Psoas muscle (tissue), 8 donors: ENCODE results near the gene NR6A1. TPM values are rescaled to one million over a fixed set of nuclear protein-coding genes. Genes with fewer than 3 reads are reported as not detected.

Source experiments
- ATAC-seq, 4 donors: fragments of 200-7000 bp; cut with Tn5 transposase; one replicate each; pipeline ENCODE4 v1.9.1; 2020; ENCODE audit warnings: moderate library complexity in 3 of 4, mild to moderate bottlenecking in 2 of 4
- DNase-seq, 2 donors: peaks; one replicate each; pipeline ENCODE4 v3.0.0-alpha.2; 2020
- H3K27ac ChIP-seq: fragments of 200-600 bp; one replicate; pipeline ENCODE4 v1.8.0; 2022
- H3K27me3 ChIP-seq, 3 donors: fragments of 200-600 bp in 1 of 3; one replicate each; pipeline versions ENCODE4 v1.6.1 to v1.8.0; 2013 to 2022; ENCODE audit warnings: low read length in 2 of 3, mild to moderate bottlenecking in 2 of 3, moderate library complexity in 1 of 3; ENCODE audit not compliant: insufficient read depth in 3 of 3
- H3K36me3 ChIP-seq, 2 donors: fragments of 200-600 bp in 1 of 2; one replicate each; pipeline versions ENCODE4 v1.6.1 to v1.8.0; 2013 to 2022; ENCODE audit warnings: low read depth in 1 of 2, mild to moderate bottlenecking in 1 of 2, moderate library complexity in 1 of 2; ENCODE audit not compliant: insufficient read depth in 1 of 2
- H3K4me1 ChIP-seq: fragments of 200-600 bp; one replicate; pipeline ENCODE4 v1.8.0; 2022
- H3K4me3 ChIP-seq: fragments of 200-600 bp; one replicate; pipeline ENCODE4 v1.8.0; 2022; ENCODE audit warnings: mild to moderate bottlenecking
- H3K9me3 ChIP-seq: fragments of 200-600 bp; one replicate; pipeline ENCODE4 v1.8.0; 2022
- CTCF ChIP-seq: fragments of 200-600 bp; IDR thresholded peaks from one replicate; pipeline ENCODE4 v1.8.0; 2022; ENCODE audit warnings: antibody characterized with exemption
- WGBS, 3 donors: extraction: QIAGEN DNeasy Blood & Tissue Kit; methylation state at CpG; one replicate each; pipeline versions ENCODE4 v1.1.6 to v1.1.7; 2013; 5-methylcytosine and 5-hydroxymethylcytosine counted together
- intact Hi-C, 2 donors: fragments of 100-400 bp; cut with DNase I; formaldehyde crosslinking; loops; one replicate each; pipeline versions ENCODE4 v1.11.0 to v1.14.2; 2022
- polyA plus RNA-seq, 3 donors: library from polyadenylated mRNA; stranded (reverse); fragments of 200-250 nt; gene quantifications; one replicate each; pipeline ENCODE4 v1.2.3, GENCODE V29; 2013
- total RNA-seq, 4 donors: library from RNA; stranded (reverse); fragmentation: NEBNext Ultra II Directional in 2 of 4; extraction: Animal tissue kit (Norgen Biotek cat#: 25700) in 2 of 4; gene quantifications; one replicate each; pipeline versions ENCODE4 v1.2.1 to v1.2.4, GENCODE V29; 2021 to 2023
- donor health status: healthy with polysubstance abuse.
- donor health status: DM: no; HTN: no; CAD: no; lungs with moderate emphysema.
- donor health status: Bipolar disorder and iron deficiency.
- donor health status: healthy.
- donor health status: DM: yes; HTN: yes; CAD: no.
- donor health status: DM: no; HTN: no; CAD: no.
- donor health status: DM: no; HTN: no; CAD: no.
- donor health status: DM: yes; HTN: yes; CAD: no.

NR6A1 gene
- total and polyA plus RNA-seq, 7 donors: 0.32 to 2.6 (median 0.70) TPM

- 53 to 78% (median 68%) methylated on average over 1 of the region's 1 CpG for WGBS, 3 donors
- peak overlapping the region; percentile 52 for H3K27ac ChIP-seq
- peak in 1 of 4 donors; percentile 2 for ATAC-seq
These were observed 118.9 kb downstream of the NR6A1 start for GRCh38 chr9:124652203-124652602.

GRCh38 chr9:124645274-124645673 is 125.8 kb downstream of the NR6A1 start:
- intact Hi-C loops: no loop called here

More at GRCh38 chr9:124652203-124652602, 118.9 kb downstream of the NR6A1 start:
- no peak for DNase-seq
- H3K9me3 ChIP-seq: no peaks in the 10 kb centered on the region
- no peak for TF ChIP-seq CTCF
- intact Hi-C loops: no loop called here
- H3K4me3 ChIP-seq: no peak overlapping the region
- peaks cover 35% of the 10 kb centered on the region for H3K4me1 ChIP-seq
- no peaks in the 10 kb centered on the region for H3K27me3 ChIP-seq
- H3K36me3 ChIP-seq: no peaks in the 10 kb centered on the region

GRCh38 chr9:124639637-124640036 is 131.5 kb downstream of the NR6A1 start:
- intact Hi-C loops: no loop called here
- Histone ChIP-seq H3K27me3 (no peaks in the 10 kb centered on the region), H3K4me3 (no peak overlapping the region), H3K9me3 (no peaks in the 10 kb centered on the region), H3K36me3 (no peaks in the 10 kb centered on the region), H3K27ac (no peak overlapping the region), H3K4me1 (no peaks in the 10 kb centered on the region)
- TF ChIP-seq CTCF: no peak
- no peak for DNase-seq
- no peak for ATAC-seq

More at GRCh38 chr9:124645274-124645673, 125.8 kb downstream of the NR6A1 start:
- no peak for ATAC-seq
- H3K4me1 ChIP-seq: no peaks in the 10 kb centered on the region
- H3K36me3 ChIP-seq: no peaks in the 10 kb centered on the region
- H3K27me3 ChIP-seq: no peaks in the 10 kb centered on the region
- no peak for TF ChIP-seq CTCF
- no peak for DNase-seq
- no peak overlapping the region for H3K27ac ChIP-seq
- no peaks in the 10 kb centered on the region for H3K9me3 ChIP-seq
- H3K4me3 ChIP-seq: no peak overlapping the region

- no peak for TF ChIP-seq CTCF
- H3K4me1 ChIP-seq: peaks cover 6% of the 10 kb centered on the region
- H3K4me3 ChIP-seq: no peak overlapping the region
- intact Hi-C loops: no loop called here
- H3K27me3 ChIP-seq: no peaks in the 10 kb centered on the region
- no peaks in the 10 kb centered on the region for H3K36me3 ChIP-seq
- DNase-seq (no peak), ATAC-seq (no peak)
- WGBS, 3 donors: 92 to 97% (median 97%) methylated on average over 5 of the region's 5 CpGs
- H3K9me3 ChIP-seq: no peaks in the 10 kb centered on the region
- H3K27ac ChIP-seq: no peak overlapping the region
These were observed 135.8 kb downstream of the NR6A1 start for GRCh38 chr9:124635285-124635684.

- H3K4me3 ChIP-seq: no peak overlapping the region
- H3K27me3 ChIP-seq: no peaks in the 10 kb centered on the region
- H3K27ac ChIP-seq: no peak overlapping the region
- H3K9me3 ChIP-seq: no peaks in the 10 kb centered on the region
- DNase-seq: no peak
- intact Hi-C loops: no loop called here
- no peak for TF ChIP-seq CTCF
- peaks cover 6% of the 10 kb centered on the region for H3K4me1 ChIP-seq
- no peaks in the 10 kb centered on the region for H3K36me3 ChIP-seq
- ATAC-seq: peak in 3 of 4 donors; percentile 36 to 56 (median 47)
- WGBS, 3 donors: 45 to 55% (median 49%) methylated on average over 5 of the region's 5 CpGs
These were observed 139.0 kb downstream of the NR6A1 start for GRCh38 chr9:124632077-124632621.
